ENCODE data around the gene TMOD3.

- TF ChIP-seq, protein P1, sequence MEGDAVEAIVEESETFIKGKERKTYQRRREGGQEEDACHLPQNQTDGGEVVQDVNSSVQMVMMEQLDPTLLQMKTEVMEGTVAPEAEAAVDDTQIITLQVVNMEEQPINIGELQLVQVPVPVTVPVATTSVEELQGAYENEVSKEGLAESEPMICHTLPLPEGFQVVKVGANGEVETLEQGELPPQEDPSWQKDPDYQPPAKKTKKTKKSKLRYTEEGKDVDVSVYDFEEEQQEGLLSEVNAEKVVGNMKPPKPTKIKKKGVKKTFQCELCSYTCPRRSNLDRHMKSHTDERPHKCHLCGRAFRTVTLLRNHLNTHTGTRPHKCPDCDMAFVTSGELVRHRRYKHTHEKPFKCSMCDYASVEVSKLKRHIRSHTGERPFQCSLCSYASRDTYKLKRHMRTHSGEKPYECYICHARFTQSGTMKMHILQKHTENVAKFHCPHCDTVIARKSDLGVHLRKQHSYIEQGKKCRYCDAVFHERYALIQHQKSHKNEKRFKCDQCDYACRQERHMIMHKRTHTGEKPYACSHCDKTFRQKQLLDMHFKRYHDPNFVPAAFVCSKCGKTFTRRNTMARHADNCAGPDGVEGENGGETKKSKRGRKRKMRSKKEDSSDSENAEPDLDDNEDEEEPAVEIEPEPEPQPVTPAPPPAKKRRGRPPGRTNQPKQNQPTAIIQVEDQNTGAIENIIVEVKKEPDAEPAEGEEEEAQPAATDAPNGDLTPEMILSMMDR (IDR thresholded peaks at IDR 0.05), result no peak
- no peak for TF ChIP-seq POLR2A (IDR thresholded peaks at IDR 0.05)
Measured at GRCh38 chr15:51844747-51845426, 15.4 kb downstream of the TMOD3 start.
